A549 (cell line): Measurements from ENCODE around the gene SRGAP1.

ENCODE experiments used
- FOSL2 ChIP-seq, 2 experiments: fragments of 450-650 bp in 1 of 2; fragments of >200 bp in 1 of 2; sonication (Bioruptor Twin) in 1 of 2; formaldehyde crosslinking; IDR thresholded peaks; 2 replicates each; pipeline versions ENCODE4 v1.5.0 to v1.6.1; 2016 to 2020; ENCODE audit warnings: mild to moderate bottlenecking in 1 of 2, moderate library complexity in 1 of 2
- KDM1A ChIP-seq: fragments of 200-600 bp; sonication (generic); IDR thresholded peaks from 2 replicates; pipeline ENCODE4 v1.6.1; 2016; ENCODE audit warnings: low read depth, mild to moderate bottlenecking
- NR3C1 ChIP-seq: fragments of >200 bp; sonication (Bioruptor Twin); formaldehyde crosslinking; IDR thresholded peaks from 3 replicates; pipeline ENCODE4 v1.6.1; 2017
- POLR2A ChIP-seq: IDR thresholded peaks from 2 replicates; pipeline ENCODE4 v1.6.1; 2012; ENCODE audit warnings: mild to moderate bottlenecking, low read length
- RCOR1 ChIP-seq: fragments of 150-350 bp; IDR thresholded peaks from 2 replicates; pipeline ENCODE4 v1.6.1; 2014; ENCODE audit warnings: antibody characterized with exemption, low read length, low read depth
- ZFP36 ChIP-seq: fragments of 450-650 bp; IDR thresholded peaks from 2 replicates; pipeline ENCODE4 v1.6.1; 2014; ENCODE audit warnings: borderline replicate concordance; ENCODE audit not compliant: partially characterized antibody
- TF ChIP-seq, protein P1 (sequence below): fragments of >200 bp; sonication (Bioruptor Twin); formaldehyde crosslinking; IDR thresholded peaks from 3 replicates; pipeline ENCODE4 v1.5.1; 2016
- TF ChIP-seq, protein P2 (sequence below): fragments of 200-600 bp; sonication (generic); IDR thresholded peaks from 2 replicates; pipeline ENCODE4 v1.6.1; 2016; ENCODE audit warnings: antibody characterized with exemption, mild to moderate bottlenecking, moderate library complexity
- TF ChIP-seq, protein P3 (sequence below): IDR thresholded peaks from 2 replicates; pipeline ENCODE4 v1.6.1; 2012

DNA sequence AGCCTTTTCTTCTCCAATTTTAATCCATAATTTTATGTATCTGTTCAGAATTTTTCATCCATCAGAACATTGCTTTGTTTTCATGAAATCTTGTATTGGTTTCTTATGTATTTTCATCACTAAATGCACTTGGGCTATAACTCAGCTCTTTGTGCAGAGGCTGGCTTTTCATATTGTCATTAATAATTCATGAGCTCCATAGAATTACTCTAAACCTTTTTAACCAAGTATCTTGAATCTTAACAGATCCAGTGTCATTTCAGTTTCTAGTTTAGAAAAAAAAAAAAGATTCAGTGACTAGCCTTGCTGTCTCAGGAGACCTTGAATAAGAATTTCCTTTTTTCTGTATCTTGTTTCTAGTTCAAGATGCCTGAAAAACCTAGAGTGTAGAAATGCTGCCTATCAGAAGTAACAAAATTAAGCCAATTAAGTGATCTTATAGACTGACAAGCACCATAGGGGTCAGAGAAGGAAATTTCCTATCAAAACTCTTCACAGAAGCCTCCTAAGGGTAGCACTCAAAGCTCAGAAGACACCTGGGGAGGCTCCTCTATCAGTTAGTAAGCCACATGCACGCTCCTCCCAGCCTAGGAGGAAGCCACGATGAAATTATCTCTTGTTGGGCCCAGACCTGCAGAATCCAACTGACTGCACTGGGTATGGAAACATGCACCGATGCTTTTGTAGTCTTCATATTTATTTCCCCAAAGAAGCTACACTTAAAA is 214.2 kb downstream of the SRGAP1 start:
- TF ChIP-seq RCOR1 (no peak), FOSL2 (IDR thresholded peaks at IDR 0.05) (no peak), FOSL2 (CRISPR knock-in tag; IDR thresholded peaks at IDR 0.05) (no peak), POLR2A (no peak), ZFP36 (no peak), KDM1A (no peak), NR3C1 (no peak)
- TF ChIP-seq, protein P1, sequence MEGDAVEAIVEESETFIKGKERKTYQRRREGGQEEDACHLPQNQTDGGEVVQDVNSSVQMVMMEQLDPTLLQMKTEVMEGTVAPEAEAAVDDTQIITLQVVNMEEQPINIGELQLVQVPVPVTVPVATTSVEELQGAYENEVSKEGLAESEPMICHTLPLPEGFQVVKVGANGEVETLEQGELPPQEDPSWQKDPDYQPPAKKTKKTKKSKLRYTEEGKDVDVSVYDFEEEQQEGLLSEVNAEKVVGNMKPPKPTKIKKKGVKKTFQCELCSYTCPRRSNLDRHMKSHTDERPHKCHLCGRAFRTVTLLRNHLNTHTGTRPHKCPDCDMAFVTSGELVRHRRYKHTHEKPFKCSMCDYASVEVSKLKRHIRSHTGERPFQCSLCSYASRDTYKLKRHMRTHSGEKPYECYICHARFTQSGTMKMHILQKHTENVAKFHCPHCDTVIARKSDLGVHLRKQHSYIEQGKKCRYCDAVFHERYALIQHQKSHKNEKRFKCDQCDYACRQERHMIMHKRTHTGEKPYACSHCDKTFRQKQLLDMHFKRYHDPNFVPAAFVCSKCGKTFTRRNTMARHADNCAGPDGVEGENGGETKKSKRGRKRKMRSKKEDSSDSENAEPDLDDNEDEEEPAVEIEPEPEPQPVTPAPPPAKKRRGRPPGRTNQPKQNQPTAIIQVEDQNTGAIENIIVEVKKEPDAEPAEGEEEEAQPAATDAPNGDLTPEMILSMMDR, result no peak
- TF ChIP-seq, protein P2, sequence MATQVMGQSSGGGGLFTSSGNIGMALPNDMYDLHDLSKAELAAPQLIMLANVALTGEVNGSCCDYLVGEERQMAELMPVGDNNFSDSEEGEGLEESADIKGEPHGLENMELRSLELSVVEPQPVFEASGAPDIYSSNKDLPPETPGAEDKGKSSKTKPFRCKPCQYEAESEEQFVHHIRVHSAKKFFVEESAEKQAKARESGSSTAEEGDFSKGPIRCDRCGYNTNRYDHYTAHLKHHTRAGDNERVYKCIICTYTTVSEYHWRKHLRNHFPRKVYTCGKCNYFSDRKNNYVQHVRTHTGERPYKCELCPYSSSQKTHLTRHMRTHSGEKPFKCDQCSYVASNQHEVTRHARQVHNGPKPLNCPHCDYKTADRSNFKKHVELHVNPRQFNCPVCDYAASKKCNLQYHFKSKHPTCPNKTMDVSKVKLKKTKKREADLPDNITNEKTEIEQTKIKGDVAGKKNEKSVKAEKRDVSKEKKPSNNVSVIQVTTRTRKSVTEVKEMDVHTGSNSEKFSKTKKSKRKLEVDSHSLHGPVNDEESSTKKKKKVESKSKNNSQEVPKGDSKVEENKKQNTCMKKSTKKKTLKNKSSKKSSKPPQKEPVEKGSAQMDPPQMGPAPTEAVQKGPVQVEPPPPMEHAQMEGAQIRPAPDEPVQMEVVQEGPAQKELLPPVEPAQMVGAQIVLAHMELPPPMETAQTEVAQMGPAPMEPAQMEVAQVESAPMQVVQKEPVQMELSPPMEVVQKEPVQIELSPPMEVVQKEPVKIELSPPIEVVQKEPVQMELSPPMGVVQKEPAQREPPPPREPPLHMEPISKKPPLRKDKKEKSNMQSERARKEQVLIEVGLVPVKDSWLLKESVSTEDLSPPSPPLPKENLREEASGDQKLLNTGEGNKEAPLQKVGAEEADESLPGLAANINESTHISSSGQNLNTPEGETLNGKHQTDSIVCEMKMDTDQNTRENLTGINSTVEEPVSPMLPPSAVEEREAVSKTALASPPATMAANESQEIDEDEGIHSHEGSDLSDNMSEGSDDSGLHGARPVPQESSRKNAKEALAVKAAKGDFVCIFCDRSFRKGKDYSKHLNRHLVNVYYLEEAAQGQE, result no peak
- TF ChIP-seq, protein P3, sequence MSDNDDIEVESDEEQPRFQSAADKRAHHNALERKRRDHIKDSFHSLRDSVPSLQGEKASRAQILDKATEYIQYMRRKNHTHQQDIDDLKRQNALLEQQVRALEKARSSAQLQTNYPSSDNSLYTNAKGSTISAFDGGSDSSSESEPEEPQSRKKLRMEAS, result no peak
